ENCODE results near the gene DOCK2. TPM values are rescaled to one million over a fixed set of nuclear protein-coding genes. Genes with fewer than 3 reads are reported as not detected.

Gene DOCK2
- polyA plus RNA-seq, 3 donors, result 57.5 to 178 (median 115) TPM

- intact Hi-C loops (cut with micrococcal nuclease), result loop anchor here (5.0 to 10.0 kb wide), 3 partner anchors 241 to 323 kb away; no protein-coding TSS in a partner anchor
- DNase-seq, result no peak
- no peak overlapping the region for H3K9ac ChIP-seq (ENCODE audit: insufficient read depth, low read length, poor library complexity, severe bottlenecking)
- no peak overlapping the region for H3K27ac ChIP-seq (ENCODE audit: low read depth in 1 of 2, low read length in 2 of 2)
- no peak for TF ChIP-seq CTCF (IDR thresholded peaks at IDR 0.05)
- WGBS (ENCODE audit: insufficient coverage), result 100% methylated on average over 1 of the region's 6 CpGs
- H3K4me3 ChIP-seq (replicated peaks in 1 of 3; ENCODE audit: low read depth in 2 of 3, low read length in 3 of 3), result no peak overlapping the region
- no peak overlapping the region for H3K4me2 ChIP-seq (replicated peaks; ENCODE audit: extremely low read depth, low read length, poor library complexity, severe bottlenecking)
- no peaks in the 10 kb centered on the region for H3K27me3 ChIP-seq (ENCODE audit: control insufficient read depth in 2 of 2, insufficient read depth in 2 of 2, low read length in 2 of 2)
- H3K79me2 ChIP-seq (ENCODE audit: insufficient read depth, low read length), result no peaks in the 10 kb centered on the region
- H3K27me3 Mint-ChIP-seq (ENCODE audit: low read depth in 3 of 3), result peaks cover 9 to 18% (median 12%) of the 10 kb centered on the region in 3 donors
- H2AFZ ChIP-seq (ENCODE audit: insufficient read depth, low read depth, low read length, poor library complexity, severe bottlenecking), result no peak overlapping the region
- H3K27ac Mint-ChIP-seq, result no peak overlapping the region
- no peaks in the 10 kb centered on the region for H4K20me1 ChIP-seq (ENCODE audit: insufficient read depth, low read length)
- no peak overlapping the region for H3K4me3 Mint-ChIP-seq
- peaks cover 10% of the 10 kb centered on the region for H3K4me1 Mint-ChIP-seq
- H3K36me3 ChIP-seq (replicated peaks in 1 of 2; ENCODE audit: control insufficient read depth in 1 of 2, insufficient read depth in 2 of 2, low read length in 2 of 2), result no peaks in the 10 kb centered on the region
- no peaks in the 10 kb centered on the region for H3K36me3 Mint-ChIP-seq
- H3K4me1 ChIP-seq (ENCODE audit: control insufficient read depth in 1 of 2, insufficient read depth in 2 of 2, low read length in 2 of 2), result no peaks in the 10 kb centered on the region
- H3K9me3 ChIP-seq (replicated peaks in 1 of 2; ENCODE audit: control insufficient read depth in 1 of 2, insufficient read depth in 1 of 2, low read length in 2 of 2), result no peaks in the 10 kb centered on the region
- H3K9me3 Mint-ChIP-seq, result peaks cover 0 to 2% (median under 1%) of the 10 kb centered on the region in 7 donors
Observed at GRCh38 chr5:170104299-170104698, 467.2 kb downstream of the DOCK2 start.

- intact Hi-C loops (cut with micrococcal nuclease), result loop anchor here (5.0 to 10.0 kb wide), 3 partner anchors 240 to 323 kb away; no protein-coding TSS in a partner anchor
- no peak for TF ChIP-seq CTCF (IDR thresholded peaks at IDR 0.05)
- Histone ChIP-seq H3K4me1 (ENCODE audit: control insufficient read depth in 1 of 2, insufficient read depth in 2 of 2, low read length in 2 of 2) (no peaks in the 10 kb centered on the region), H3K36me3 (replicated peaks in 1 of 2; ENCODE audit: control insufficient read depth in 1 of 2, insufficient read depth in 2 of 2, low read length in 2 of 2) (no peaks in the 10 kb centered on the region), H4K20me1 (ENCODE audit: insufficient read depth, low read length) (no peaks in the 10 kb centered on the region), H3K27ac (ENCODE audit: low read depth in 1 of 2, low read length in 2 of 2) (no peak overlapping the region), H2AFZ (ENCODE audit: insufficient read depth, low read depth, low read length, poor library complexity, severe bottlenecking) (no peak overlapping the region), H3K79me2 (ENCODE audit: insufficient read depth, low read length) (no peaks in the 10 kb centered on the region), H3K27me3 (ENCODE audit: control insufficient read depth in 2 of 2, insufficient read depth in 2 of 2, low read length in 2 of 2) (no peaks in the 10 kb centered on the region), H3K4me3 (replicated peaks in 1 of 3; ENCODE audit: low read depth in 2 of 3, low read length in 3 of 3) (no peak overlapping the region), H3K9me3 (replicated peaks in 1 of 2; ENCODE audit: control insufficient read depth in 1 of 2, insufficient read depth in 1 of 2, low read length in 2 of 2) (no peaks in the 10 kb centered on the region), H3K9ac (ENCODE audit: insufficient read depth, low read length, poor library complexity, severe bottlenecking) (no peak overlapping the region), H3K4me2 (replicated peaks; ENCODE audit: extremely low read depth, low read length, poor library complexity, severe bottlenecking) (no peak overlapping the region)
- WGBS (ENCODE audit: insufficient coverage), result 94% methylated on average over 24 of the region's 26 CpGs
- no peak for DNase-seq
- H3K27me3 Mint-ChIP-seq (ENCODE audit: low read depth in 3 of 3), result peaks cover 9 to 18% (median 12%) of the 10 kb centered on the region in 3 donors
- no peak overlapping the region for H3K4me3 Mint-ChIP-seq
- H3K4me1 Mint-ChIP-seq, result peaks cover 10% of the 10 kb centered on the region
- H3K27ac Mint-ChIP-seq, result no peak overlapping the region
- H3K36me3 Mint-ChIP-seq, result no peaks in the 10 kb centered on the region
- peaks cover 0 to 2% (median 0%) of the 10 kb centered on the region in 7 donors for H3K9me3 Mint-ChIP-seq
Observed at GRCh38 chr5:170104710-170105109, 467.6 kb downstream of the DOCK2 start.

Measured in CD14-positive monocyte (primary cell).